GM19240 (cell line): ENCODE data around the gene BSDC1.

Source experiments
- DNase-seq: peaks from one replicate; pipeline ENCODE4 v3.0.0; 2011; ENCODE audit warnings: low spot score; ENCODE audit not compliant: insufficient read length

The BSDC1 gene

GRCh38 chr1:32336963-32337675, 57.1 kb downstream of the BSDC1 start:
- no peak for DNase-seq

- no peak for DNase-seq
Measured at GRCh38 chr1:32336591-32336932, 57.7 kb downstream of the BSDC1 start.

GRCh38 chr1:32335790-32336590, 58.3 kb downstream of the BSDC1 start, which contains the start of gene MARCKSL1:
TSS of gene MARCKSL1 (minus strand) at chr1:32336233. CDS start at chr1:32336033, 200 bp downstream.
- peak; percentile 58 for DNase-seq

- DNase-seq, result no peak
Measured at GRCh38 chr1:32335535-32335789, 58.8 kb downstream of the BSDC1 start.

- no peak for DNase-seq
Measured at GRCh38 chr1:32334864-32335534, 59.2 kb downstream of the BSDC1 start.

GRCh38 chr1:32334274-32334861, 59.9 kb downstream of the BSDC1 start:
- no peak for DNase-seq

GRCh38 chr1:32333251-32333963, 60.8 kb downstream of the BSDC1 start:
- DNase-seq, result no peak

GRCh38 chr1:32332290-32333079, 61.8 kb downstream of the BSDC1 start:
- no peak for DNase-seq

GRCh38 chr1:32331549-32331948, 62.7 kb downstream of the BSDC1 start:
- DNase-seq, result no peak

- no peak for DNase-seq
Measured at GRCh38 chr1:32330558-32331151, 63.6 kb downstream of the BSDC1 start.

- no peak for DNase-seq
Measured at GRCh38 chr1:32329931-32330466, 64.2 kb downstream of the BSDC1 start.

GRCh38 chr1:32327204-32327603, 67.0 kb downstream of the BSDC1 start:
- no peak for DNase-seq

GRCh38 chr1:32321712-32322291, 72.4 kb downstream of the BSDC1 start:
- DNase-seq, result no peak

GRCh38 chr1:32318127-32318869, 75.9 kb downstream of the BSDC1 start:
- no peak for DNase-seq

GRCh38 chr1:32316903-32317277, 77.4 kb downstream of the BSDC1 start:
- no peak for DNase-seq
